HEK293T (cell line): ENCODE measurements around the gene UBE2Z.

ENCODE experiments used
- ARNT ChIP-seq: fragments of 450-650 bp; IDR thresholded peaks from 2 replicates; pipeline ENCODE4 v1.6.1; 2017; ENCODE audit warnings: mild to moderate bottlenecking
- BHLHE40 ChIP-seq: fragments of 450-650 bp; IDR thresholded peaks from 2 replicates; pipeline ENCODE4 v1.6.1; 2016; ENCODE audit warnings: mild to moderate bottlenecking, moderate library complexity, borderline replicate concordance
- ELF4 ChIP-seq: fragments of 450-650 bp; IDR thresholded peaks from 2 replicates; pipeline ENCODE4 v1.6.1; 2017; ENCODE audit warnings: antibody characterized with exemption
- FOXA1 ChIP-seq: fragments of 450-650 bp; IDR thresholded peaks from 2 replicates; pipeline ENCODE4 v1.6.1; 2016; ENCODE audit warnings: mild to moderate bottlenecking
- FOXK2 ChIP-seq: fragments of 450-650 bp; IDR thresholded peaks from 2 replicates; pipeline ENCODE4 v1.6.1; 2016; ENCODE audit warnings: mild to moderate bottlenecking
- FOXM1 ChIP-seq: fragments of 450-650 bp; IDR thresholded peaks from 2 replicates; pipeline ENCODE4 v1.6.1; 2017; ENCODE audit warnings: mild to moderate bottlenecking, borderline replicate concordance
- L3MBTL2 ChIP-seq: fragments of 450-650 bp; conservative IDR thresholded peaks from 2 replicates; pipeline ENCODE4 v1.6.1; 2016; ENCODE audit warnings: mild to moderate bottlenecking
- PKNOX1 ChIP-seq: fragments of 450-650 bp; IDR thresholded peaks from 2 replicates; pipeline ENCODE4 v1.6.1; 2016
- SP1 ChIP-seq: fragments of 450-650 bp; IDR thresholded peaks from 2 replicates; pipeline ENCODE4 v1.6.1; 2017
- SUZ12 ChIP-seq: fragments of 450-650 bp; IDR thresholded peaks from 2 replicates; pipeline ENCODE4 v1.6.1; 2016; ENCODE audit warnings: mild to moderate bottlenecking
- TARDBP ChIP-seq: fragments of 450-650 bp; IDR thresholded peaks from 2 replicates; pipeline ENCODE4 v1.6.1; 2016
- ZNF384 ChIP-seq: fragments of 450-650 bp; IDR thresholded peaks from 2 replicates; pipeline ENCODE4 v1.6.1; 2016

GRCh38 chr17:48878920-48879898 lies 29.0 kb upstream of the UBE2Z start:
- TF ChIP-seq FOXM1: no peak
- no peak for TF ChIP-seq L3MBTL2
- TF ChIP-seq SP1: no peak
- no peak for TF ChIP-seq TARDBP
- TF ChIP-seq FOXA1: no peak
- TF ChIP-seq ARNT: no peak
- peak; percentile 91 for TF ChIP-seq ZNF384
- no peak for TF ChIP-seq ELF4
- TF ChIP-seq SUZ12: no peak
- TF ChIP-seq PKNOX1: peak; percentile 64
- no peak for TF ChIP-seq FOXK2
- no peak for TF ChIP-seq BHLHE40
